ENCODE data around the gene CHCHD4.

GRCh38 chr3:14145236-14145635 lies 20.6 kb upstream of the CHCHD4 start:
- TF ChIP-seq GATA2 (IDR thresholded peaks at IDR 0.05; ENCODE audit: low read depth, low read length) (no peak), GATA3 (IDR thresholded peaks at IDR 0.05; ENCODE audit: low read depth, low read length) (no peak)

Data from SH-SY5Y (cell line).